HuH-7.5 (cell line): ENCODE data around the gene WDR12.
"Not testable (repeated sequence)": the region's sequence is repeated elsewhere in the genome, so short reads cannot be mapped to it uniquely, and the experiment has no call there.

ENCODE experiments used
- DNase-seq: peaks from one replicate; pipeline ENCODE4 v3.0.0; 2011; ENCODE audit warnings: low spot score

WDR12 gene

DNA sequence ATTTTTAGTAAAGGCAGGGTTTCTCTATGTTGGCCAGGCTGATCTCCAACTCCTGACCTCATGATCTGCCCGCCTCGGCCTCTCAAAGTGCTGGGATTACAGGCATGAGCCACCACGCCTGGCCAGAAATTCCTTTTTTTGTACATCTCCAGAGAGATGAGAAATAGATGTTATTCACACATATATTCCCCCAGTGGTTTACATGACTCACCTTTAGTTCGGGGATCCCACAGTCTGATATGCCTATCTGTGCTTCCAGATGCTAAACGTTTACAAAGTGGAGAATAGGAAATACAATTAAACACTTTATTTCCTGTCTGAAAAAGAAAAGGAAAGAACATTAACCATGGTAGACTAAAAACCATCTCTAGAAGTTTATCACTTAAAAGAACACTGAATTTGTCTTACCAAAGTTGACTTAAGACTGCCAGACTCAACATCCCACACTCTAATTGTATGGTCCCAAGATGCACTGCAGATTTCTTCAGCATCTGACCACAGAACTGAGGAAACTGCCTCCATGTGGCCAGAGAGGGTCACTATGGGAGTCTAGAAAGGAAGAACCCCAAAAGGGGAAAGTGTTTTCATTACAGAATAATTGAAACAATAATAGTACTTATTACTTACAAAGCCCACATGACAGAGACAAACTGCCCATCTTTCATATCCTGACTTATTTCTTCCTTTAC lies 27.3 kb downstream of the WDR12 start:
- DNase-seq = no peak

DNA sequence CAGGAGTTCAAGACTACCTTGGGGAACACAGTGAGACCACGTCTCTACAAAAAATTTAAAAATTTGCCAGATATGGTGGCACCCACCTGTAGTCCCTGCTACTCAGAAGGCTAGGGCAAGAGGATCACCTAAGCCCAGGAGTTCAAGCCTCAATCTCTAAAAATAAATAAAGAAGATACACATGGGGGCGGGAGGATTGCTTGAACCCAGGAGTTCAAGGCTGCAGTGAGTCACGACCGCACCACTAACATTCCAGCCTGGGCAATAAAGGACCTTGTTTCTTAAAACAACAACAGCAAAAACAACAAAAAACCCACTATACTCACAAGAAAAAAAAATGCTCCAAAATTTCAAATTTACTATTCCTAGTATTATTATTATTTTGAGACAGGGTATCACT lies 29.9 kb downstream of the WDR12 start:
- DNase-seq = no peak

DNA sequence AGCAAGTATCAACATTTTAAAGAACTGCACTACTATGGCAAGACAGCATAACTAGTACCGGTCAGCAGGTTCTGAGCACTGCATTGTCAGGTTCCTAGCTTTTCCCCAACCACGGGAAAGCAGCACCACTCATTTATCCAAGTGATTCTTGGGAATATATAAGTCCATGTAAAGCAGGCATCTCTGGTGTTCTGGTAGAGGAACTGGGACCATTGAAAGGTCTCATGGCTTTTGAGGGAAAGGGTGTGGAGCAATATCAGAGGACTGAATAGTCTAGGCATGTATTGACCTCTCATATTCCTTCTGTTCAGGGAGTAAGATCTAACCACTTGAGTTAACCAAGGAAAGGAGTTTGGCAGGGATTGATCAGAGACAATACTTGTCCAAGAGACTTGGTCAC lies 33.8 kb downstream of the WDR12 start:
- no peak for DNase-seq

DNA sequence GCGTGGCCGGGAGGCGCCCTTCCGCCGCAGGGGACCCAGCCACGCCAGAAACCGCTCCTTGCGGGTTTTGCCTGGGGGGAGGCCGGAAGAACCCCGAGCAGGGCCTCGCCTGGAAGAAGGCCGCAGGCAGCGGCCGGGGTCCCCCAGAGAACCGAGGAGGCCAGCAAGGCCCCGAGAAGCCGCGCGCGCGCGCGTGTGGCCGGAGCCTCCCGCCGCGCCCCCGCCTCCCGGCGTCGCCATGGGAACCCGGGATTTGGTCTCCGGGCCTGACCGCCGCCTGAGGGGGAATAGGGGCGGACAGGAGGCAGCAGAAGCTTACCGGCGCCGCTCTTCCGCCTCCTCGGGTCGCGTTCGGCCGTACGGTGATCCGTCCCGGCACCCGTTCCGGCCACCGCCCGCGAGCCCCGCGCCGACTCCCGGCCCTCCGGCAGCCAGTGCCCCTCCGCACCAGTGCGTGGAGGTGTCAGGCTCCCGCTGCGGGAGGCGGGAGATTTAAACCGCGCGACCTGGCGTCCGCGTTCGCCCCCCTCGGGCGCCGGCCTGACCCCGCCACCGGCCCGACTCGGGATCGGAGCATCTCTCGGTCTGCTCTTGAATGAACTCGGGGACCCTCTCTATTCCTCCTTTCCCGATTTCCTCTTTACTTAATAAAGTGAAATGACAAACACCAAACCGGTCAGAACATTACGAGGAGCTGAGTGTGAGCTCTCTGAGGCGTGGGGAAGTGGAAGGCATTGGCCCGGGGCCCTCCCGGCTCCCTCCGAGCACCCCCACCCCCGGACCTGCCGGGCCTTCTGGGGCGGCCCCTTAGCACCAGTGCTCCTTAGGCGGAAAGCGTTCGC lies 40.0 kb downstream of the WDR12 start, which contains the start of gene ICA1L:
TSS of gene ICA1L (minus strand) at position 467 of the 842 bp plus-strand sequence. CDS start 42,757 bp downstream, outside the sequence.
- DNase-seq = peak; percentile 37

- DNase-seq = peak; percentile 66
Observed at GRCh38 chr2:202870431-202871299, 40.8 kb downstream of the WDR12 start.

DNA sequence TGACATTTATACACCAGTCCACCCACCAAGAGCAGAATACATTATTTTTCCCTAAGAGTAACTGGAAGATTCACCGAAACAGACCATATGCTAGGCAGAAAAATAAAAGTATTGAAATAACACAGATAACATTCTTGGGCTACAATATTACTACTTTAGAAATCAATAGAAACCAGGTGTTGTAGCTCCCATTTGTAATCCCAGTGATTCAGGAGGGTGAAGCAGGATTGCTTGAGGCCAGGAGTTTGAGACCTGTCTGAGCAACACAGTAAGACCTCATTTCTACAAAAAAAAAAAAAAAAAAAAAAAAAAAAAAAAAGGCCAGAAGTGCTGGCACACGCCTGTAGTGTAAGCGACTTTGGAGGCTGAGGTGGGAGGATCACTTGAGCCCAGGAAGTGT lies 49.5 kb downstream of the WDR12 start:
- no peak for DNase-seq

- DNase-seq = no peak
Observed at GRCh38 chr2:202858601-202859000, 52.9 kb downstream of the WDR12 start.

GRCh38 chr2:202849343-202849742 lies 62.1 kb downstream of the WDR12 start:
- DNase-seq = not testable (repeated sequence)

DNA sequence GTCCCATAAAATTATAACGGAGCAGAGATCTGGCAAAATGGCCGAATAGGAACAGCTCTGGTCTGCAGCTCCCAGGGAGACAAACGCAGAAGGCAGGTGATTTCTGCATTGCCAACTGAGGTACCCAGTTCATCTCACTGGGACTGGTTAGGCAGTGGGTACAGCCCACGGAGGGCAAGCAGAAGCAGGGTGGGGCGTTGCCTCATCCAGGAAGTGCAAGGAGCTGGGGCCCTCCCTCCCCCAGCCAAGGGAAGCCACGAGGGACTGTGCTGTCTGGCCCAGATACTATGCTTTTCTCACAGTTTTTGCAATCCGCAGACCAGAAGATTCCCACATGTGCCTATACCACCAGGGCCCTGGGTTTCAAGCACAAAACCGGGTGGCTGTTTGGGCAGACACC lies 62.7 kb downstream of the WDR12 start:
- DNase-seq = no peak

GRCh38 chr2:202847693-202848524 lies 63.6 kb downstream of the WDR12 start:
- DNase-seq = no peak

DNA sequence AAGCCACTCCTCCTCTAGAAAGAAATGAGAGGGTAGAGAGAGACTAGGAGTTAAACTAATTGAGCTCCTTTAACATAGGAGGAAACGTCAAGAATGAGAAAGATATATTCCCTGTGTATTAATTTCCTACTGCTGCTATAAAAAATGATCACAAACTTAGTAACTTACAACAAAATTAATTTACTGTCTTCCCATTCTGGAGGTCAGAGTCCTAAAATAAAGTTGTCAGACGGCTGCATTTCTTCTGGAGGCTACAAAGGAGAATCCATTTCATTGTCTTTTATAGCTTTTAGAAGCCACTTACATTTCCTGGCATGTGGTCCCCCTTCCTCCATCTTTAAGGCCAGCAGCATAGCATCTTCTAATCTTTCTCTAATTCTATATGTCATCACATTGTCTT lies 66.8 kb downstream of the WDR12 start:
- DNase-seq = no peak

GRCh38 chr2:202842690-202843089 lies 68.8 kb downstream of the WDR12 start:
- no peak for DNase-seq

- no peak for DNase-seq
Observed at GRCh38 chr2:202841090-202841867, 70.2 kb downstream of the WDR12 start.

DNA sequence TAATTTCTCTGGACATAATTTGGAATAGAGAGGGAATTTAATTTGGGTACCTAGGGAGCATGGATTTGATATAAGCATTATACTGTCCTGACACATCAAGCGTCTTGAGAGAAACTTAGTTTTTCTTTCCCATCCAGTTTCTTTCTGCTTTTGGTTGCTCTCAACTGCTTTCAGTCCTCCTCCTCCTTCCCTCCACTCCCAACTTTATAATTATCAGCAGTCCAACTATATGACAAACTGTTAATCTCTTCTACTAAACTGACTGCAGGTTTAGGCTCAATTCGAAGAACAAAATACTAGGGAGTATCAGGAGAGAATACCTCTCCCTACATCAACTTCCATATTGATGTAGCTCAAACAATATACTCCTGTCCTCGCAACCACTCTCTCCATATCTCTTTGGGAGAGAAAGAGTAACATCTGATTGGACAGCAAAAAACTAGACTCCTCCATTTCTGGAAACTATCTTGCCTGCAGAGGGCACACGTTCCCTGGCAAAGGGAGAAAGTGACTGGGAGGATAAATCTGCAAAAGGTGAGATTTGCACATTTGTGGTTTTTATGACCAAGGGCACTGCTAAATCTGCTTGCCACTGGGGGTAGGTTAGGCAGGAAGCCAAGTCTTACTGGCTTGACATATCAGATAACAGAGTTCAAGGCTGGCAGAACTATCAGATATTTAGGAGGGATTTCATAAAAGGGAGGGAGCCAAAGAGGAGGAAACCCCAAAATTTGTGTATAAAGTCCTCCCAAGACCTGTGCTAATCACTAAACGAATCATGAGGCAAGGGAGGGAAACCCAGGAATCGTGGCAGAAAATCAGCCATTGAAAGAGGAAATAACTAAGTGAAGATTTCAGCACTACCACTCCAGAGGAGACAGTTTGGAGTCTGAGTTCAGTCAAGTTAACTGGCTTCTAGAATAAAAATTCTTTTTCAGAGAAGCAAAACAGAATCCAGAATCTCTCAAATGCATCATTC lies 79.9 kb downstream of the WDR12 start:
- peak; percentile 55 for DNase-seq

DNA sequence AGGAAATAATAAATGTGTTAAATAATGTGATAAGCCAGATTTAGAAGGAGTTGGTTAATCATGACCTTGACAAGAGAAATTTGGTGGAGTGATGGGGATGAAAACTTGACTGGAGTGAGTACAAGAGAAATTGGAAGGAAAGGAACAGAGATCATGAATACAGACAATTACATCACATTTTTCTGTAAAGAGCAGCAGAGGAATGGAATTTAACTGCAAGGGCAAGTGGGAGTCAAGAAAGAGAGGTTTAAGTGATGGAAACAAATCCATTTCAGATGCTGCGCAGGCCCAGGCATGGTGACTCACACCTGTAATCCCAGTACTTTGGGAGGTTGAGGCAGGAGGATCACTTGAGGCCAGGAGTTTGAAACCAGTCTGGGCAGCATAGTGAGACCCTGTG lies 86.6 kb downstream of the WDR12 start:
- DNase-seq = no peak
